PC-3 (cell line): ENCODE data around the gene AMELX. TPM values are rescaled to one million over a fixed set of nuclear protein-coding genes. Genes with fewer than 3 reads are reported as not detected.

ENCODE experiments used
- ATAC-seq: fragments of 200-7000 bp; cut with Tn5 transposase; 2 replicates; pipeline ENCODE4 v1.9.1; 2020; ENCODE audit warnings: mild to moderate bottlenecking, moderate library complexity
- BruUV-seq: library from RNA; stranded (reverse); fragments of 400-500 nt; replicated peaks from 2 replicates; lab custom pipeline; 2021; lab: Mats Ljungman, UMichigan
- CTCF ChIA-PET: fragments of 300-600 bp; sonication (Branson Sonifier 250); formaldehyde crosslinking; loops from one replicate; lab custom pipeline; 2022; ENCODE audit warnings: antibody characterized with exemption; lab: Charles Lee
- POLR2A ChIA-PET: fragments of 300-600 bp; sonication (Branson Sonifier 250); formaldehyde crosslinking; loops from one replicate; lab custom pipeline; 2022; ENCODE audit warnings: antibody characterized with exemption; ENCODE audit not compliant: unreplicated experiment; lab: Charles Lee
- DNase-seq: peaks from one replicate; pipeline ENCODE4 v3.0.0-alpha.2; 2015
- H2AFZ ChIP-seq: fragments of 300-600 bp; sonication (generic); 2 replicates; pipeline ENCODE4 v1.6.0; 2016; ENCODE audit warnings: antibody characterized with exemption, low read length
- H3F3A ChIP-seq: fragments of 300-600 bp; sonication (generic); one replicate; pipeline ENCODE4 v1.6.0; 2017; ENCODE audit warnings: antibody characterized with exemption, low read length, control low read depth, mild to moderate bottlenecking; ENCODE audit not compliant: unreplicated experiment
- H3K27ac ChIP-seq: fragments of 300-600 bp; sonication (generic); 2 replicates; pipeline ENCODE4 v1.5.1; 2016; ENCODE audit warnings: mild to moderate bottlenecking, low read length
- H3K27me3 ChIP-seq: fragments of 300-600 bp; sonication (generic); 2 replicates; pipeline ENCODE4 v1.6.1; 2016; ENCODE audit warnings: low read length, mixed read lengths
- H3K36me3 ChIP-seq: fragments of 300-600 bp; sonication (generic); 2 replicates; pipeline ENCODE4 v1.6.1; 2016; ENCODE audit warnings: low read depth, mixed run types, low read length, mixed read lengths
- H3K4me1 ChIP-seq: fragments of 300-600 bp; sonication (generic); 2 replicates; pipeline ENCODE4 v1.5.1; 2016; ENCODE audit warnings: low read length; ENCODE audit not compliant: insufficient read depth
- H3K4me2 ChIP-seq: fragments of 300-600 bp; sonication (generic); 2 replicates; pipeline ENCODE4 v1.6.0; 2016; ENCODE audit warnings: low read length
- H3K4me3 ChIP-seq: fragments of 300-600 bp; sonication (generic); 2 replicates; pipeline ENCODE4 v1.5.1; 2016; ENCODE audit warnings: mild to moderate bottlenecking, low read length, mixed read lengths
- H3K79me2 ChIP-seq: fragments of 300-600 bp; sonication (generic); 2 replicates; pipeline ENCODE4 v1.6.1; 2017; ENCODE audit warnings: low read length, mixed read lengths
- H3K9ac ChIP-seq: fragments of 300-600 bp; sonication (generic); 2 replicates; pipeline ENCODE4 v1.6.0; 2016; ENCODE audit warnings: mild to moderate bottlenecking, low read length
- H3K9me2 ChIP-seq: fragments of 300-600 bp; sonication (generic); replicated peaks from 2 replicates; pipeline ENCODE4 v1.6.1; 2016; ENCODE audit warnings: mixed run types, low read length, mixed read lengths
- H3K9me3 ChIP-seq: fragments of 300-600 bp; sonication (generic); 2 replicates; pipeline ENCODE4 v1.6.1; 2016; ENCODE audit warnings: low read length, mixed read lengths
- H4K20me1 ChIP-seq: fragments of 300-600 bp; sonication (generic); 2 replicates; pipeline ENCODE4 v1.6.1; 2016; ENCODE audit warnings: low read length, mixed read lengths
- CTCF ChIP-seq: fragments of 300-600 bp; sonication (generic); conservative IDR thresholded peaks from 2 replicates; pipeline ENCODE4 v1.5.1; 2017; ENCODE audit warnings: antibody characterized with exemption, low read depth, mild to moderate bottlenecking, low read length
- EZH2 ChIP-seq: fragments of 300-600 bp; sonication (generic); IDR thresholded peaks from one replicate; pipeline ENCODE4 v1.6.1; 2017; ENCODE audit warnings: antibody characterized with exemption, mild to moderate bottlenecking, low read length; ENCODE audit not compliant: unreplicated experiment
- EZH2phosphoT487 ChIP-seq: fragments of 300-600 bp; sonication (generic); IDR thresholded peaks from 2 replicates; pipeline ENCODE4 v1.6.1; 2018; ENCODE audit warnings: mild to moderate bottlenecking, antibody characterized with exemption, low read length, borderline replicate concordance
- intact Hi-C: fragments of 100-400 bp; cut with micrococcal nuclease; formaldehyde crosslinking; loops from 2 replicates; pipeline ENCODE4 v1.9.0; 2023
- total RNA-seq: library from RNA; depleted of rRNA; stranded (reverse); fragments of >200 nt; gene quantifications from 2 replicates; pipeline ENCODE4 v1.2.3, GENCODE V29; 2014

AMELX gene
- total RNA-seq, 1 experiment from 2014 or later, result not detected

- H3K4me2 ChIP-seq, result no peak overlapping the region
- intact Hi-C loops, result no loop called here
- H3K27me3 ChIP-seq, result no peaks in the 10 kb centered on the region
- no peaks in the 10 kb centered on the region for H3K36me3 ChIP-seq
- H3K9me2 ChIP-seq, result no peaks in the 10 kb centered on the region
- H3K9me3 ChIP-seq, result no peaks in the 10 kb centered on the region
- TF ChIP-seq EZH2phosphoT487 (no peak), CTCF (no peak), EZH2 (no peak)
- no peaks in the 10 kb centered on the region for H3F3A ChIP-seq
- no peaks in the 10 kb centered on the region for H3K79me2 ChIP-seq
- peaks cover 13% of the 10 kb centered on the region for H3K4me1 ChIP-seq
- DNase-seq (no peak), ATAC-seq (no peak)
- H4K20me1 ChIP-seq, result no peaks in the 10 kb centered on the region
- H3K27ac ChIP-seq, result no peak overlapping the region
- ChIA-PET CTCF (no interaction called here), POLR2A (no interaction called here)
- no peak overlapping the region for H3K4me3 ChIP-seq
- BruUV-seq, result no TSS peak
- no peak overlapping the region for H2AFZ ChIP-seq
- H3K9ac ChIP-seq, result no peak overlapping the region
These were observed 44.2 kb downstream of the AMELX start for GRCh38 chrX:11337292-11338009.

GRCh38 chrX:11341274-11342201, 48.3 kb downstream of the AMELX start:
- no peak overlapping the region for H2AFZ ChIP-seq
- H3K4me3 ChIP-seq, result no peak overlapping the region
- TF ChIP-seq EZH2phosphoT487 (no peak), EZH2 (no peak), CTCF (no peak)
- POLR2A ChIA-PET, result no interaction called here
- peak overlapping the region; percentile 95 for H3K27ac ChIP-seq
- H3K79me2 ChIP-seq, result no peaks in the 10 kb centered on the region
- no TSS peak for BruUV-seq
- no peaks in the 10 kb centered on the region for H3F3A ChIP-seq
- peak overlapping the region; percentile 70 for H3K9ac ChIP-seq
- CTCF ChIA-PET, result no interaction called here
- H3K9me3 ChIP-seq, result no peaks in the 10 kb centered on the region
- peak; percentile 88 for ATAC-seq
- DNase-seq, result peak; percentile 88
- H4K20me1 ChIP-seq, result no peaks in the 10 kb centered on the region
- H3K9me2 ChIP-seq, result no peaks in the 10 kb centered on the region
- H3K4me1 ChIP-seq, result peaks cover 20% of the 10 kb centered on the region
- intact Hi-C loops, result loop anchor here (1.0 to 10.0 kb wide), 5 partner anchors 33 to 197 kb away; no protein-coding TSS in a partner anchor
- H3K36me3 ChIP-seq, result no peaks in the 10 kb centered on the region
- peak overlapping the region; percentile 64 for H3K4me2 ChIP-seq
- H3K27me3 ChIP-seq, result no peaks in the 10 kb centered on the region
